Measurements from ENCODE around the gene LDB3.
A peak's percentile ranks its signal among the peaks of the same experiment; 100 is the strongest.

Gene LDB3

DNA sequence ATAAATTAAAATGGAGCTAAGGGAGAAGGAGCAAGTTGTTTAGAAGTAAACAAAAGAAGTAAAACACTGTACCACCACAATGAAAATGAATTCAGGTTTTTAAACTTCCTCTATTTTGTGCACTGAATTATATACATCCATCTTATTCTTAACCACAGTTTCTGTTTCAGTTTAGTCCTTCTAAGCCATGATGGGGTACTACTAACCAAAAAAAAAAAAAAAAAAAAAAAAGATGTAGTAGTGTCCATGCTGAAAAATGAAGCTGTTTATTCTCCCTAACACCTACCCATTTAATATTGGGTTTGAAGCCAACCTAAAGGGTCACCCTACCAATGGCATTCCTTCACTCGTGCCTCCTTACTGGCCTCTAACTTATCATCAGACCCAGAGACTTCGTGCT lies 84.7 kb downstream of the LDB3 start:
- H3K4me3 ChIP-seq (ENCODE audit: low read depth, low read length): no peak overlapping the region
- TF ChIP-seq, protein P1, sequence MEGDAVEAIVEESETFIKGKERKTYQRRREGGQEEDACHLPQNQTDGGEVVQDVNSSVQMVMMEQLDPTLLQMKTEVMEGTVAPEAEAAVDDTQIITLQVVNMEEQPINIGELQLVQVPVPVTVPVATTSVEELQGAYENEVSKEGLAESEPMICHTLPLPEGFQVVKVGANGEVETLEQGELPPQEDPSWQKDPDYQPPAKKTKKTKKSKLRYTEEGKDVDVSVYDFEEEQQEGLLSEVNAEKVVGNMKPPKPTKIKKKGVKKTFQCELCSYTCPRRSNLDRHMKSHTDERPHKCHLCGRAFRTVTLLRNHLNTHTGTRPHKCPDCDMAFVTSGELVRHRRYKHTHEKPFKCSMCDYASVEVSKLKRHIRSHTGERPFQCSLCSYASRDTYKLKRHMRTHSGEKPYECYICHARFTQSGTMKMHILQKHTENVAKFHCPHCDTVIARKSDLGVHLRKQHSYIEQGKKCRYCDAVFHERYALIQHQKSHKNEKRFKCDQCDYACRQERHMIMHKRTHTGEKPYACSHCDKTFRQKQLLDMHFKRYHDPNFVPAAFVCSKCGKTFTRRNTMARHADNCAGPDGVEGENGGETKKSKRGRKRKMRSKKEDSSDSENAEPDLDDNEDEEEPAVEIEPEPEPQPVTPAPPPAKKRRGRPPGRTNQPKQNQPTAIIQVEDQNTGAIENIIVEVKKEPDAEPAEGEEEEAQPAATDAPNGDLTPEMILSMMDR (IDR thresholded peaks at IDR 0.05; ENCODE audit: low read depth, low read length, missing control alignments): no peak
- no peak for DNase-seq (ENCODE audit: low read depth)

DNA sequence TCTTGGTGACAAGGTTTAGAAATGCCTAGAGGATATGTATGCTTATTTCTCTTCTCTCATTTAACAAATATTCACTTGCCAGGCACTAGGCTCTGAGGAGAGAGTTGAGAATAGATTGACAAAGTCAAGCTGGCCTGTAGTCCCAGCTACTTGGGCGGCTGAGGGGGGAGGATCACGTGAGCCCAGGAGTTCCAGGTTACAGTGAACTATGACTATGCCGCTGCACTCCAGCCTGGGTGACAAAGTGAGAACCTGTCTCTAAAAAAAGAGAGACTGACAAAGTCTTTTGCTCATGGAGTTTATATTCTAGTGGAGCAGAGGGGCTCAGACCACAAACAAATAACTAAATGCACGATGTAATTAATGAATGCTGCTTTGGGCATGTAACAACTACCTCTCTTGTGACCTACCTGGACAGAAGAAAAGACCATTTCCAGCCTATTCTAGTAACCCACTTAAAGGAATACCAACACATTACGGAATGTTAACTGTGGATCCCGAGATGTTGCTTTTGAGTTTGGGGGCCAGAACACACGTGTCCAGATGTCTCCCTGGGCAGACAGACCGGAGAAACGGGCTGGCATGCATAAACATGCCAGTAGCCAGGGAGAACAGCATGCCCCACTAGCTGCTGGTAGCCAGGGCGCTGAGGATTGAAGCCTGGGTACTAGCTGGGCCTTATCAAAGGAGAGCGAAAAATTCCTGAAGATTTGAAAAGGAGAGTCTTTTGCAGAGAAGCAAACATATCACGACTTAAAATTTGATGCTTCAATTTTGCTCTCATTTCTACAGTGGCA lies 85.5 kb downstream of the LDB3 start:
- TF ChIP-seq, protein P1 (IDR thresholded peaks at IDR 0.05; ENCODE audit: low read depth, low read length, missing control alignments): no peak
- no peak for DNase-seq (ENCODE audit: low read depth)
- H3K4me3 ChIP-seq (ENCODE audit: low read depth, low read length): no peak overlapping the region

DNA sequence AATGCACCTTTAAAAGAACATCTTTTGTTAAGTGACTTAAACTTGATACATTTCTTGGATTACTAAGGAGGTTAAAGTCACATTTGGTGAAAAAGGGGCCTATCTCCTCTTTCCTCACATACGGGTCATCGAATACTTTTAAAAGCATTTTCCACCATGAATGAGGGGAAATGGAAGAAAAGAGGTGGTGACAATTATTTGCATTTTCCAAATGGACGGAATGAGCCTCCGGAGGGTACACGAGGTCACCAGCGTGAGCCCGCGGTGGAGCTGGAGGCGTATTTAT lies 87.1 kb downstream of the LDB3 start:
- TF ChIP-seq, protein P1 (IDR thresholded peaks at IDR 0.05; ENCODE audit: low read depth, low read length, missing control alignments): no peak
- peak overlapping the region; percentile 74 for H3K4me3 ChIP-seq (ENCODE audit: low read depth, low read length)
- DNase-seq (ENCODE audit: low read depth): no peak

DNA sequence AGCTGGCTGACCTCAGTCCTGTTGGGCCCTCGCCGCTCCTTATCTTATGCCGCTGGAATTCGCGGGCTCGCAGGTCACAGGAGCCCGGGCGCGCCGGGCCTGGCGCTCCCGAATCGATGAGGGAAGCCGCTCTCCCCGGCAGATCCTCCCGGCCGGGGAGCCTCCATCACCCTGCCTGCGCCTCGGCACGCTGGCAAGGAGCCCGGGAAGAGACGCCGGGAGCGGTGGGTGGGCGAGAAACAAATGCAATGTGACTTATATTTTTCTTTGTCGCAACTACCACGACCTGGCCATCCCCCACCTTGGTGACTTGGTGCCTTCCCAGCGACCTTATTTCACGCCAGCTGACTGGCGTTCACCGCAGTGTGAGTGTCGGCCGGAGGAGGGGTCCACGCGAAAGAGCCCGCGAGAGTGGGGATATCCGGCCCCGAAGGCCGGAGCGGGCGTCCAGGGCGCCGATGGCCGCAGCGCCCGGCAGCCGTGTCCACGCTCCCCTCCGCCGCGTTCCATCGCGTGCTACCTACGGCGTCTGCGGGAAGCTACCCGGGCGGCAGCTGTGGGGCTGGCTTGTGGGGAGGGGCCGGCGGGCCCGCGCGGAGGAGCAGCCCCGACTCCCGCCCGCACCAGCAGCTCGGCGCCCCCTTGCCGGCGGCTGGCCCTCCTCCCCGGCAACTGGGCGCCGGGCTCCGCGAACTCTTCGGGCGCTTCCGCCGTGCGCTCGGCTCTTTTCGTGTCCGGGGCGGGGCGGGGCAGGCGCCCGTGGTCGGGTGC lies 87.6 kb downstream of the LDB3 start:
- no peak for DNase-seq (ENCODE audit: low read depth)
- TF ChIP-seq, protein P1 (IDR thresholded peaks at IDR 0.05; ENCODE audit: low read depth, low read length, missing control alignments): no peak
- peak overlapping the region; percentile 74 for H3K4me3 ChIP-seq (ENCODE audit: low read depth, low read length)

DNA sequence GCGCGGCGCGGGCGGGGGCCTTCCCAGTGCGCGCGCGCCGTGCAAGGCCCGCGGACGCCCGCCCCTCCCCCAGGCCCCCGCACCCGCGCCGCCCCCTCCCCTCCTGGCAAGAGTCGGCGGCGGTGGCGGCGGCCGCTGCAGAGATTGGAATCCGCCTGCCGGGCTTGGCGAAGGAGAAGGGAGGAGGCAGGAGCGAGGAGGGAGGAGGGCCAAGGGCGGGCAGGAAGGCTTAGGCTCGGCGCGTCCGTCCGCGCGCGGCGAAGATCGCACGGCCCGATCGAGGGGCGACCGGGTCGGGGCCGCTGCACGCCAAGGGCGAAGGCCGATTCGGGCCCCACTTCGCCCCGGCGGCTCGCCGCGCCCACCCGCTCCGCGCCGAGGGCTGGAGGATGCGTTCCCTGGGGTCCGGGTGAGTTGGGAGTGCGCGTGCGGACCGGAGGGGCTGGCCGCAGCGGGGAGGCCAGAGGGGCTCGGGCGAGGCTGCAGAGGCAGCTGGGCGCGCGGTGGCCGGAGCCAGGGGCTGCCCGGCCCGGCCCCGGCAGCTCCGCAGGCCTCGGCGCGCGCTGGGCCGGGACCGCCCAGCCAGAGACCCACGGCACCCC lies 88.3 kb downstream of the LDB3 start, which contains the start of gene BMPR1A:
BMPR1A (plus strand) TSS at position 109 of the 602 bp plus-strand sequence. CDS start 119,400 bp downstream, outside the sequence.
- TF ChIP-seq, protein P1 (IDR thresholded peaks at IDR 0.05; ENCODE audit: low read depth, low read length, missing control alignments): no peak
- H3K4me3 ChIP-seq (ENCODE audit: low read depth, low read length): peak within 1 kb of the TSS; percentile 74
- DNase-seq (ENCODE audit: low read depth): no peak

DNA sequence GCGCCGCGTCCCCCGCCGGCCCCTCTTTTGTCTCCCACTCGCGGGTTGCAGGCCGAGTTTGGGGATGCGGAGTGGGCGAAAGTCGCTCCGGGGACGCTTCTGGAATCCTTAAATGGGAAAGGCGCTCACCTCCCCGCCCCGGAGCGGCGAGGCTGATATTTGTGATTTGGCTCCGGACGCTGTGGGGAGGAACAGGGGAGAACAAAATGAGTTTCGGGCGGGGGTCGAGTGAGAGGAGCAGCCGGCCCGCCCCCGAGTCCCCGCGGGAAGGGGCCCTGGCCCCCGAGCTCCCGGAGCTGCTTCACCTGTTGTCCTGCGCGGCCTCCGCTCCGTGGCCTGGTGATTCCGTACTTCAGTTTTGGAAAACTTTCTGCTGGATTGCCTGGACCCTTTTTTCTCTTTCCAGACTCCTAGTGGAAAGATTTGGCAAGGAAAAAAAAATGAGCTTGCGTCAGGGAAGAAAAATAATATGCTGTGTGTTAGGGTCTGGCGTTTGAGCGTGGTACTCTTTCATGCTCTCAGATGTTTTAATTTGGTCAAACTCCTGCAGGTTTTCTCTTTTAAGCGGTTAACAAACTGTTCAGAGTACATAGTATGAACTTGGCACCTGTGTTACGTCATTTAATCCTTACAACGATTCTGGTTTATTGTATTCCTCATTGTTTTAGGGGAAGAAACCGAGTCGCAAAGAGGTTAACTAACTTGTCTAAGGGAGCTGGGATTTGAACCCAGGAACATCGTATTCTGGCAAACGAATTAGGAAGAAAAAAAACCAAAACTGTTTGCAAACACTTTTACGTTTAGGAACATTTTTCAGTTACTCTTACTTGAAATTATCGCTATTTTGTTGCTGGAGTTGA lies 89.0 kb downstream of the LDB3 start:
- TF ChIP-seq, protein P1 (IDR thresholded peaks at IDR 0.05; ENCODE audit: low read depth, low read length, missing control alignments): no peak
- H3K4me3 ChIP-seq (ENCODE audit: low read depth, low read length): peak overlapping the region; percentile 63
- DNase-seq (ENCODE audit: low read depth): no peak

Data from GM12864 (cell line).